Calu3 (cell line): Measurements from ENCODE around the gene CD3G. TPM values are rescaled to one million over a fixed set of nuclear protein-coding genes. Genes with fewer than 3 reads are reported as not detected.

ENCODE experiments used
- BruUV-seq: library from RNA; stranded (reverse); fragments of 400-500 nt; replicated peaks from 2 replicates; lab custom pipeline; 2021; lab: Mats Ljungman, UMichigan
- CTCF ChIA-PET: fragments of 300-600 bp; sonication (Branson Sonifier 250); formaldehyde crosslinking; loops from one replicate; lab custom pipeline; 2022; ENCODE audit warnings: antibody characterized with exemption; lab: Charles Lee
- DNase-seq: peaks from one replicate; pipeline ENCODE4 v3.0.0; 2022
- H3K27ac Mint-ChIP-seq: one replicate; pipeline ENCODE4 v1.8.0; 2022; ENCODE audit warnings: mixed read lengths; ENCODE audit not compliant: unreplicated experiment
- H3K27me3 Mint-ChIP-seq: one replicate; pipeline ENCODE4 v1.8.0; 2022; ENCODE audit warnings: mixed read lengths; ENCODE audit not compliant: unreplicated experiment
- H3K36me3 Mint-ChIP-seq: one replicate; pipeline ENCODE4 v1.8.0; 2022; ENCODE audit warnings: mild to moderate bottlenecking, moderate library complexity, mixed read lengths; ENCODE audit not compliant: insufficient read depth, unreplicated experiment
- H3K4me1 Mint-ChIP-seq: one replicate; pipeline ENCODE4 v1.8.0; 2022; ENCODE audit warnings: mild to moderate bottlenecking, low read depth, mixed read lengths; ENCODE audit not compliant: unreplicated experiment
- H3K4me3 Mint-ChIP-seq: one replicate; pipeline ENCODE4 v1.8.0; 2022; ENCODE audit warnings: mild to moderate bottlenecking, low read depth, moderate library complexity, mixed read lengths; ENCODE audit not compliant: unreplicated experiment
- H3K9me3 Mint-ChIP-seq: one replicate; pipeline ENCODE4 v1.8.0; 2022; ENCODE audit warnings: low read depth, mixed read lengths; ENCODE audit not compliant: unreplicated experiment
- CTCF ChIP-seq: fragments of 200-600 bp; IDR thresholded peaks from one replicate; pipeline ENCODE4 v1.8.0; 2022; ENCODE audit warnings: antibody characterized with exemption; ENCODE audit not compliant: unreplicated experiment
- intact Hi-C: fragments of 100-400 bp; cut with micrococcal nuclease; formaldehyde crosslinking; loops from one replicate; pipeline ENCODE4 v1.10.0; 2022; ENCODE audit not compliant: unreplicated experiment
- total RNA-seq: library from RNA; stranded (reverse); gene quantifications from 2 replicates; pipeline ENCODE4 v1.2.3, GENCODE V29; 2022

CD3G gene
- total RNA-seq, 1 experiment from 2014 or later, result not detected

GRCh38 chr11:118310271-118310670, 33.9 kb upstream of the CD3G start:
- CTCF ChIA-PET, result interaction anchor here (0.6 kb wide), 1 partner anchor 141 kb away, joined by 4 read pairs; no protein-coding TSS in a partner anchor
- no TSS peak for BruUV-seq
- Mint-ChIP-seq H3K9me3 (no peaks in the 10 kb centered on the region), H3K27ac (no peak overlapping the region), H3K4me3 (no peak overlapping the region), H3K36me3 (no peaks in the 10 kb centered on the region), H3K4me1 (peaks cover 5% of the 10 kb centered on the region), H3K27me3 (peaks cover 14% of the 10 kb centered on the region)
- no peak for DNase-seq
- TF ChIP-seq CTCF, result no peak
- intact Hi-C loops, result no loop called here

GRCh38 chr11:118310781-118311485, 33.2 kb upstream of the CD3G start:
- Mint-ChIP-seq H3K9me3 (no peaks in the 10 kb centered on the region), H3K4me1 (peaks cover 11% of the 10 kb centered on the region), H3K36me3 (no peaks in the 10 kb centered on the region), H3K27me3 (peaks cover 14% of the 10 kb centered on the region), H3K4me3 (no peak overlapping the region), H3K27ac (no peak overlapping the region)
- intact Hi-C loops, result no loop called here
- CTCF ChIA-PET, result interaction anchor here (1.4 kb wide), 1 partner anchor 113 kb away, joined by 5 read pairs; no protein-coding TSS in a partner anchor
- no peak for TF ChIP-seq CTCF
- no TSS peak for BruUV-seq
- DNase-seq, result no peak

GRCh38 chr11:118311518-118311917, 32.6 kb upstream of the CD3G start:
- H3K27ac Mint-ChIP-seq, result no peak overlapping the region
- CTCF ChIA-PET, result interaction anchor here (1.4 kb wide), 1 partner anchor 113 kb away, joined by 5 read pairs; no protein-coding TSS in a partner anchor
- TF ChIP-seq CTCF, result no peak
- DNase-seq, result no peak
- H3K36me3 Mint-ChIP-seq, result no peaks in the 10 kb centered on the region
- H3K27me3 Mint-ChIP-seq, result peaks cover 14% of the 10 kb centered on the region
- intact Hi-C loops, result no loop called here
- no TSS peak for BruUV-seq
- H3K4me3 Mint-ChIP-seq, result no peak overlapping the region
- H3K9me3 Mint-ChIP-seq, result no peaks in the 10 kb centered on the region
- H3K4me1 Mint-ChIP-seq, result peaks cover 17% of the 10 kb centered on the region

- Mint-ChIP-seq H3K4me1 (peaks cover 25% of the 10 kb centered on the region), H3K9me3 (no peaks in the 10 kb centered on the region), H3K27me3 (peaks cover 14% of the 10 kb centered on the region), H3K27ac (no peak overlapping the region), H3K4me3 (no peak overlapping the region), H3K36me3 (no peaks in the 10 kb centered on the region)
- no peak for DNase-seq
- intact Hi-C loops, result no loop called here
- no TSS peak for BruUV-seq
- CTCF ChIA-PET, result no interaction called here
- TF ChIP-seq CTCF, result no peak
Measured at GRCh38 chr11:118312328-118312727, 31.8 kb upstream of the CD3G start.
